Esophagus muscularis mucosa (tissue), 4 donors: Measurements from ENCODE around the gene CNTN2. TPM values are rescaled to one million over a fixed set of nuclear protein-coding genes. Genes with fewer than 3 reads are reported as not detected.

Source experiments
- DNase-seq: peaks from one replicate; pipeline ENCODE4 v3.0.0-alpha.2; 2017; ENCODE audit errors: extremely low spot score
- H3K27ac ChIP-seq, 4 donors: fragments of 200-600 bp; sonication (generic); replicated peaks in 1 of 4; 1 replicate in 3 of 4; 2 replicates in 1 of 4; pipeline ENCODE4 v1.5.1; 2016 to 2019; ENCODE audit warnings: mild to moderate bottlenecking in 1 of 4
- H3K27me3 ChIP-seq, 4 donors: fragments of 200-600 bp; sonication (generic); one replicate each; pipeline versions ENCODE4 v1.5.1 to v1.6.0; 2016 to 2019
- H3K36me3 ChIP-seq, 4 donors: fragments of 200-600 bp; sonication (generic); one replicate each; pipeline ENCODE4 v1.5.1; 2016 to 2019
- H3K4me1 ChIP-seq, 4 donors: fragments of 200-600 bp; sonication (generic); one replicate each; pipeline ENCODE4 v1.5.1; 2016 to 2019
- H3K4me3 ChIP-seq, 4 donors: fragments of 200-600 bp; sonication (generic); 1 replicate in 2 of 4; 2 replicates in 2 of 4; pipeline ENCODE4 v1.5.1; 2016 to 2019; ENCODE audit warnings: mild to moderate bottlenecking in 4 of 4, moderate library complexity in 1 of 4
- H3K9me3 ChIP-seq, 4 donors: fragments of 200-600 bp; sonication (generic); 1 replicate in 3 of 4; 2 replicates in 1 of 4; pipeline ENCODE4 v1.5.1; 2016 to 2019
- CTCF ChIP-seq, 3 experiments: fragments of 200-600 bp in 2 of 3; fragments of 450-650 bp in 1 of 3; sonication (generic) in 2 of 3; IDR thresholded peaks; one replicate each; pipeline ENCODE4 v1.5.1; 2017 to 2019; ENCODE audit warnings: antibody characterized with exemption in 3 of 3, mild to moderate bottlenecking in 2 of 3, moderate library complexity in 1 of 3
- EP300 ChIP-seq: sonication (generic); formaldehyde crosslinking; IDR thresholded peaks from one replicate; pipeline ENCODE4 v1.6.1; 2017; ENCODE audit warnings: antibody characterized with exemption
- POLR2A ChIP-seq: fragments of 450-650 bp; IDR thresholded peaks from one replicate; pipeline ENCODE4 v1.6.1; 2017; ENCODE audit warnings: antibody characterized with exemption, moderate library complexity, mild to moderate bottlenecking, low read depth
- POLR2AphosphoS5 ChIP-seq, 2 donors: sonication (generic); formaldehyde crosslinking; IDR thresholded peaks; one replicate each; pipeline ENCODE4 v1.6.1; 2017; ENCODE audit warnings: antibody characterized with exemption in 2 of 2
- WGBS: methylation state at CpG from one replicate; pipeline ENCODE4 v1.1.5; 2018; 5-methylcytosine and 5-hydroxymethylcytosine counted together
- intact Hi-C: fragments of 100-400 bp; cut with DNase I; formaldehyde crosslinking; loops from one replicate; pipeline ENCODE4 v1.15.1; 2023
- total RNA-seq, 4 donors: library from RNA; depleted of rRNA; stranded (reverse); fragments of >200 nt; gene quantifications; one replicate each; pipeline versions ENCODE4 v1.1.0 to v1.2.1, GENCODE V29; 2016

CNTN2 gene
- total RNA-seq, 4 donors from 2014 or later, result 1.9 to 6.2 (median 2.9) TPM

- peaks cover 7 to 19% (median 14%) of the 10 kb centered on the region in 4 donors for H3K4me1 ChIP-seq
- no peaks in the 10 kb centered on the region for H3K9me3 ChIP-seq
- intact Hi-C loops, result no loop called here
- no peak overlapping the region for H3K27ac ChIP-seq
- WGBS, result 66% methylated on average over 8 of the region's 10 CpGs
- no peak overlapping the region for H3K4me3 ChIP-seq
- TF ChIP-seq EP300, result no peak
- no peak for TF ChIP-seq POLR2AphosphoS5 (IDR thresholded peaks at IDR 0.05)
- TF ChIP-seq POLR2A, result no peak
- no peak for TF ChIP-seq CTCF (IDR thresholded peaks at IDR 0.05)
- no peak for DNase-seq
- peaks cover 0 to 50% (median 22%) of the 10 kb centered on the region in 4 donors for H3K36me3 ChIP-seq
- no peaks in the 10 kb centered on the region for H3K27me3 ChIP-seq
These were observed 28.2 kb upstream of the CNTN2 start for GRCh38 chr1:205014783-205015182.

GRCh38 chr1:205015241-205015640, 27.8 kb upstream of the CNTN2 start:
- H3K4me3 ChIP-seq, result no peak overlapping the region
- no peaks in the 10 kb centered on the region for H3K9me3 ChIP-seq
- peaks cover 0 to 49% (median 22%) of the 10 kb centered on the region in 4 donors for H3K36me3 ChIP-seq
- H3K27me3 ChIP-seq, result no peaks in the 10 kb centered on the region
- peaks cover 7 to 19% (median 14%) of the 10 kb centered on the region in 4 donors for H3K4me1 ChIP-seq
- TF ChIP-seq POLR2AphosphoS5 (IDR thresholded peaks at IDR 0.05) (no peak), EP300 (no peak), POLR2A (no peak), CTCF (IDR thresholded peaks at IDR 0.05) (no peak)
- intact Hi-C loops, result no loop called here
- WGBS, result 82% methylated on average over 6 of the region's 9 CpGs
- DNase-seq, result no peak
- H3K27ac ChIP-seq, result no peak overlapping the region

- Histone ChIP-seq H3K4me3 (no peak overlapping the region), H3K27me3 (no peaks in the 10 kb centered on the region), H3K9me3 (no peaks in the 10 kb centered on the region), H3K27ac (no peak overlapping the region), H3K36me3 (peaks cover 0 to 49% (median 22%) of the 10 kb centered on the region in 4 donors), H3K4me1 (peaks cover 7 to 19% (median 14%) of the 10 kb centered on the region in 4 donors)
- no peak for TF ChIP-seq CTCF (IDR thresholded peaks at IDR 0.05)
- TF ChIP-seq EP300, result no peak
- TF ChIP-seq POLR2A, result no peak
- TF ChIP-seq POLR2AphosphoS5 (IDR thresholded peaks at IDR 0.05), result no peak
- intact Hi-C loops, result no loop called here
- no peak for DNase-seq
- WGBS, result 91% methylated on average over 8 of the region's 9 CpGs
These were observed 26.9 kb upstream of the CNTN2 start for GRCh38 chr1:205016075-205016474.

DNA sequence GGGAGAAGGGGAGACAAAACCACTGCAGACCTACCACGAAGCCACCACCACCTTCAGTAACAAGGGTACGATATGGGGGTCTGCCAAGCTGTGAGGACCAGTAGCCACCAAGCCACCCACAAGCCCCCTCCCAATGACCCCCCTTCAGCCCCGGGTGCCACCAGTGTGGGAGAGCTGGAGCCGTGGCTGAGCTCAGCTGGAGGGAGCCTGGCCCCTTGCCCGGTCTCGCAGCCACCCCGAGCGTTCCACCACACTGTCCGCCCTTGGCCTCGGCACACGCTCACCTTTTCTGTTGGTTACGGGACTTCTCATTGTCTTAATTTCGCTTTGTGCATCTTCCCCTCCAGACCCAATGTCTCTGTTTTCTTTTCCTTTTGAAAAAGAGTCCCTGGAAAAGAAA, 26.4 kb upstream of the CNTN2 start:
- H3K36me3 ChIP-seq, result peaks cover 0 to 45% (median 22%) of the 10 kb centered on the region in 4 donors
- H3K27me3 ChIP-seq, result no peaks in the 10 kb centered on the region
- 92% methylated on average over 13 of the region's 13 CpGs for WGBS
- intact Hi-C loops, result no loop called here
- no peak for DNase-seq
- H3K4me1 ChIP-seq, result peaks cover 7 to 19% (median 14%) of the 10 kb centered on the region in 4 donors
- H3K9me3 ChIP-seq, result no peaks in the 10 kb centered on the region
- no peak overlapping the region for H3K4me3 ChIP-seq
- TF ChIP-seq EP300, result no peak
- no peak for TF ChIP-seq POLR2AphosphoS5 (IDR thresholded peaks at IDR 0.05)
- TF ChIP-seq POLR2A, result no peak
- TF ChIP-seq CTCF (IDR thresholded peaks at IDR 0.05), result no peak
- no peak overlapping the region for H3K27ac ChIP-seq

GRCh38 chr1:205017001-205017400, 26.0 kb upstream of the CNTN2 start:
- no peak for DNase-seq
- Histone ChIP-seq H3K27ac (no peak overlapping the region), H3K27me3 (no peaks in the 10 kb centered on the region), H3K4me1 (peaks cover 7 to 19% (median 14%) of the 10 kb centered on the region in 4 donors), H3K36me3 (peaks cover 0 to 44% (median 22%) of the 10 kb centered on the region in 4 donors), H3K9me3 (no peaks in the 10 kb centered on the region), H3K4me3 (no peak overlapping the region)
- intact Hi-C loops, result no loop called here
- 82% methylated on average over 6 of the region's 6 CpGs for WGBS
- TF ChIP-seq EP300, result no peak
- no peak for TF ChIP-seq POLR2AphosphoS5 (IDR thresholded peaks at IDR 0.05)
- no peak for TF ChIP-seq CTCF (IDR thresholded peaks at IDR 0.05)
- TF ChIP-seq POLR2A, result no peak
